Lower lobe of right lung (tissue), 2 donors: Measurements from ENCODE around the gene NKIRAS2. TPM values are rescaled to one million over a fixed set of nuclear protein-coding genes. Genes with fewer than 3 reads are reported as not detected.
A peak's percentile ranks its signal among the peaks of the same experiment; 100 is the strongest.

ENCODE experiments used
- ATAC-seq, 2 donors: fragments of 200-7000 bp; cut with Tn5 transposase; one replicate each; pipeline ENCODE4 v1.9.1; 2020 to 2022; ENCODE audit warnings: mild to moderate bottlenecking in 2 of 2, moderate library complexity in 2 of 2
- DNase-seq: peaks from one replicate; pipeline ENCODE4 v3.0.0-alpha.2; 2020
- H3K27ac ChIP-seq: fragments of 200-600 bp; one replicate; pipeline ENCODE4 v1.8.0; 2022
- H3K27me3 ChIP-seq: fragments of 200-600 bp; one replicate; pipeline ENCODE4 v1.8.0; 2022; ENCODE audit warnings: low read depth
- H3K36me3 ChIP-seq: fragments of 200-600 bp; one replicate; pipeline ENCODE4 v1.8.0; 2022; ENCODE audit warnings: mild to moderate bottlenecking
- H3K4me1 ChIP-seq: fragments of 200-600 bp; one replicate; pipeline ENCODE4 v1.8.0; 2022
- H3K4me3 ChIP-seq: fragments of 200-600 bp; one replicate; pipeline ENCODE4 v1.8.0; 2022; ENCODE audit warnings: mild to moderate bottlenecking
- H3K9me3 ChIP-seq: fragments of 200-600 bp; one replicate; pipeline ENCODE4 v1.8.0; 2022
- intact Hi-C: fragments of 100-400 bp; cut with DNase I; formaldehyde crosslinking; loops from one replicate; pipeline ENCODE4 v1.11.0; 2022
- total RNA-seq: library from RNA; stranded (reverse); fragmentation: NEBNext Ultra II Directional; extraction: Animal tissue kit (Norgen Biotek cat#: 25700); gene quantifications from one replicate; pipeline ENCODE4 v1.2.1, GENCODE V29; 2021
- TF ChIP-seq, protein P1 (sequence below): fragments of 200-600 bp; IDR thresholded peaks from one replicate; pipeline ENCODE4 v1.8.0; 2022; ENCODE audit warnings: antibody characterized with exemption, mild to moderate bottlenecking
- donor health status: DM: no; HTN: yes; CAD: no; lungs with severe emphysema.

The NKIRAS2 gene
- total RNA-seq, 1 donor from 2014 or later = 27.1 TPM

GRCh38 chr17:42041619-42042018 lies 21.7 kb downstream of the NKIRAS2 start:
- intact Hi-C loops = no loop called here
- peaks cover 11% of the 10 kb centered on the region for H3K27me3 ChIP-seq
- no peak overlapping the region for H3K4me3 ChIP-seq
- H3K4me1 ChIP-seq = no peaks in the 10 kb centered on the region
- ATAC-seq (no peak), DNase-seq (no peak)
- TF ChIP-seq, protein P1, sequence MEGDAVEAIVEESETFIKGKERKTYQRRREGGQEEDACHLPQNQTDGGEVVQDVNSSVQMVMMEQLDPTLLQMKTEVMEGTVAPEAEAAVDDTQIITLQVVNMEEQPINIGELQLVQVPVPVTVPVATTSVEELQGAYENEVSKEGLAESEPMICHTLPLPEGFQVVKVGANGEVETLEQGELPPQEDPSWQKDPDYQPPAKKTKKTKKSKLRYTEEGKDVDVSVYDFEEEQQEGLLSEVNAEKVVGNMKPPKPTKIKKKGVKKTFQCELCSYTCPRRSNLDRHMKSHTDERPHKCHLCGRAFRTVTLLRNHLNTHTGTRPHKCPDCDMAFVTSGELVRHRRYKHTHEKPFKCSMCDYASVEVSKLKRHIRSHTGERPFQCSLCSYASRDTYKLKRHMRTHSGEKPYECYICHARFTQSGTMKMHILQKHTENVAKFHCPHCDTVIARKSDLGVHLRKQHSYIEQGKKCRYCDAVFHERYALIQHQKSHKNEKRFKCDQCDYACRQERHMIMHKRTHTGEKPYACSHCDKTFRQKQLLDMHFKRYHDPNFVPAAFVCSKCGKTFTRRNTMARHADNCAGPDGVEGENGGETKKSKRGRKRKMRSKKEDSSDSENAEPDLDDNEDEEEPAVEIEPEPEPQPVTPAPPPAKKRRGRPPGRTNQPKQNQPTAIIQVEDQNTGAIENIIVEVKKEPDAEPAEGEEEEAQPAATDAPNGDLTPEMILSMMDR = no peak
- H3K9me3 ChIP-seq = no peaks in the 10 kb centered on the region
- H3K27ac ChIP-seq = no peak overlapping the region
- H3K36me3 ChIP-seq = no peaks in the 10 kb centered on the region

DNA sequence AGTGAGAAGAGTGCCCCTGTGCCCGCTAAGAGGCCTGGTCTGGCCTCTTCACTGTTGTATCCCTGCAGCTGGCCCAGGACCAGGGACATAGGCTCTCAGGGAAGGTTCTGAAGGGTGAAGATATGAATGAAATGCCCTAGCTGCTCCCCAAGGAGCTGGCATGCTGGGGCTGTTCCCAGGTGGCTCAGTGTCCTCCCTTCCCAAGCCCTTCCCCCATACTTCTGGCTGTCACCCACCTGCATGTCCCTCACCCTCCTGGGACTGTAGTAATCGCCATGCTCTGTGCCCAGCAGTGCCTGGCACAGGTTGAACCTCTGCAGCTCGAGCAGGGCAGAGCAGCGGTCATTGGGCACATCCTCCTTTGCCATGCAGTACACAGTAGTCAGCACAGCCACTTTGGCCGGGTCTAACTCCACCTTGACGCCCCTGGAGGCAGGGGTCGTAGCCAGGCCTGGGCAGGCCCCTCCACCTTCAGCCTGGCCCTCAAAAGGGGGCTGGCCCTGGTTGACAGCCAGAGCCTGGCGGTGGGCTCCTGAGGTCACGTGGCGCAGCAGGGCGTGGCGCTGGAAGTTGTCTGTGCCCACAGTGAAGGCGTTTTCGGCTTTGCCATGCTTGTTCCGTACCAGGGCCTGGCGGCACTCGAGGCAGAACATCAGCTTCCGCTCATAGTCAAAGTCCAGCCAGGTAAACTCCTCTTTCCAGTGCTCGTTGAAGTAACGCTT lies 22.9 kb downstream of the NKIRAS2 start:
- DNase-seq (no peak), ATAC-seq (no peak)
- TF ChIP-seq, protein P1 = no peak
- Histone ChIP-seq H3K9me3 (no peaks in the 10 kb centered on the region), H3K27me3 (peaks cover 11% of the 10 kb centered on the region), H3K4me3 (no peak overlapping the region), H3K27ac (no peak overlapping the region), H3K36me3 (no peaks in the 10 kb centered on the region), H3K4me1 (no peaks in the 10 kb centered on the region)
- intact Hi-C loops = no loop called here

DNA sequence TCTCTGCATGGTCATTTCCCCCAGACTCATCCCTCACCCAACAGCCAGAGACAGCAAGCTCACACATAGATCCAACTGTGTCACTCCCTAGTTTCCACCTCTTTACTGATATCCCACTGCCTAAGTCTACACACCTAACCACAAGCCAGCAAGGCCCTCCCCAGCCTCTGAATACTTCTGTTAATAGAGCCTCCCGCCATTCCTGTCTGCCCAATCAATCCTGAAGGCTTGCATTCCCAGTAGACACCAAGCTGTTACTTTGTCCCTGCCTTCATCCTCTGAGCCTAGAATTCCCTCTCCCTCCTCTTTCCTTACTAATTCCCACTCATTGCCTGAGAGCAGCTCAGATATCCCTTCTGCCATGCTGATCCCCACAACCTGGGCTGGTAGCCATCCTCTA lies 25.8 kb downstream of the NKIRAS2 start:
- H3K9me3 ChIP-seq = no peaks in the 10 kb centered on the region
- ATAC-seq (no peak), DNase-seq (no peak)
- H3K4me3 ChIP-seq = no peak overlapping the region
- TF ChIP-seq, protein P1 = no peak
- H3K36me3 ChIP-seq = no peaks in the 10 kb centered on the region
- H3K27ac ChIP-seq = no peak overlapping the region
- peaks cover 10% of the 10 kb centered on the region for H3K4me1 ChIP-seq
- intact Hi-C loops = no loop called here
- no peaks in the 10 kb centered on the region for H3K27me3 ChIP-seq

DNA sequence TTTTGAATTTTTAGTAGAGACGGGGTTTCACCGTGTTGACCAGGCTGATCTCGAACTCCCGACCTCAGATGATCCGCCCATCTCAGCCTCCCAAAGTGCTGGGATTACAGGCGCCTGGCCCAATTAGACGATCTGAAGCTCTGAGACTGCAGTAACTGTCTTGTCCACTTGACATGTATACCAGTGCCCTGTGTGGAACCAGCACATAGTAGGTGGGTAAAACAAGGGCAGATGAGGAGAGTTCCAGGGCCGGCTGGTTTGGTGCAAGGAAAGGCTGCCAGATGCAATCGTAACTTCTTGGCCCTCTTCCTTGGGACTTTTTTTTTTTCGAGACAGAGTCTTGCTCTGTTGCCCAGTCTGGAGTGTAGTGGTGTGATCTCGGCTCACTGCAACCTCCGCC lies 27.5 kb downstream of the NKIRAS2 start:
- TF ChIP-seq, protein P1 = no peak
- Histone ChIP-seq H3K27ac (no peak overlapping the region), H3K36me3 (no peaks in the 10 kb centered on the region), H3K27me3 (no peaks in the 10 kb centered on the region), H3K4me1 (peaks cover 16% of the 10 kb centered on the region), H3K9me3 (no peaks in the 10 kb centered on the region), H3K4me3 (no peak overlapping the region)
- intact Hi-C loops = no loop called here
- no peak for DNase-seq
- no peak for ATAC-seq

DNA sequence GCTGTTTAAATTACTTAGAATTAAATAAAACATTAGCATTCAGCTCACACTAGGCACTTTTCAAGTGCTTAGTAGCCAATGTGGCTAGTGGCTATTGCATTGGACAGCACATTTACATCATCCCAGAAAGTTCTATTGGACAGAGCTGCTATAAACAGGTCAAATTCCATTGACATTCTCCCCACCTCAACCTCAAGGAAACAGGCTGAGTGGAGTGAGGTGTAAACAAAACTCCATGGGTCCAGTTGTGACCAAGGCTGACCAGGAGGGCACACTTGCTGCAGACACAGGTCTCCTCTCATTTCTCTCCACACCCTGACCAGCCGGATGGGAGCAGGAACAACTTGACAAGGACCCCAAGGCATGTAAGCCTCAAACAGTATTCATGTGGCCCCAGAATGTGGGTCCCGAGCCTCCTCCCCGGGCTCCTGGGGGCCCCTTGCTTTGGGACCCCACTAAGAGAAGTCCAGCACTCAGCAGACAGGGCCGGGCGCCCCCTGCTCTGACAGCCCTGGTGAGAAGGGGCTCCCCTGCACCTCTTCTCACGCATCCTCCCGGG lies 30.0 kb downstream of the NKIRAS2 start:
- intact Hi-C loops = no loop called here
- peak; percentile 24 to 47 for ATAC-seq
- no peak for DNase-seq

More for the DNA sequence above, 30.0 kb downstream of the NKIRAS2 start:
- Histone ChIP-seq H3K9me3 (no peaks in the 10 kb centered on the region), H3K4me1 (peaks cover 16% of the 10 kb centered on the region), H3K4me3 (peak overlapping the region; percentile 73), H3K36me3 (no peaks in the 10 kb centered on the region), H3K27me3 (peaks cover 5% of the 10 kb centered on the region), H3K27ac (peak overlapping the region; percentile 36)
- TF ChIP-seq, protein P1 = no peak
